Activated CD4-positive, CD25-positive, alpha-beta regulatory T cell treated with anti-CD3 and anti-CD28 coated beads, Interleukin-2, amount 50 U/mL, for 16 hours (primary cell): ENCODE data around the gene CHRNG.

Experiments
- DNase-seq: peaks from one replicate; pipeline ENCODE4 v3.0.0-alpha.2; 2020; ENCODE audit warnings: low read depth, low spot score

The CHRNG gene

GRCh38 chr2:232574674-232575403, 35.3 kb downstream of the CHRNG start:
- DNase-seq, result no peak

- no peak for DNase-seq
Observed at GRCh38 chr2:232575404-232575746, 35.9 kb downstream of the CHRNG start.

- no peak for DNase-seq
Observed at GRCh38 chr2:232576995-232577394, 37.5 kb downstream of the CHRNG start.

GRCh38 chr2:232577841-232578240, 38.3 kb downstream of the CHRNG start:
- no peak for DNase-seq

- no peak for DNase-seq
Observed at GRCh38 chr2:232578626-232579025, 39.1 kb downstream of the CHRNG start.

GRCh38 chr2:232580648-232580981, 41.1 kb downstream of the CHRNG start:
- DNase-seq, result no peak

- DNase-seq, result no peak
Observed at GRCh38 chr2:232581725-232582124, 42.2 kb downstream of the CHRNG start.

GRCh38 chr2:232584238-232584637, 44.7 kb downstream of the CHRNG start:
- no peak for DNase-seq

GRCh38 chr2:232586943-232587505, 47.5 kb downstream of the CHRNG start:
- DNase-seq, result no peak

GRCh38 chr2:232587512-232587911, 48.0 kb downstream of the CHRNG start:
- no peak for DNase-seq

GRCh38 chr2:232588031-232588430, 48.5 kb downstream of the CHRNG start:
- no peak for DNase-seq

GRCh38 chr2:232588680-232589585, 49.4 kb downstream of the CHRNG start:
- DNase-seq, result no peak

- DNase-seq, result no peak
Observed at GRCh38 chr2:232592772-232593395, 53.4 kb downstream of the CHRNG start.

- no peak for DNase-seq
Observed at GRCh38 chr2:232593982-232594381, 54.5 kb downstream of the CHRNG start.
